GM03348 (cell line): ENCODE results near the gene GPC6.

Experiments
- DNase-seq: peaks from one replicate; pipeline ENCODE4 v3.0.0; 2012; ENCODE audit warnings: low spot score

GPC6 gene

GRCh38 chr13:94050686-94051085 lies 824.1 kb downstream of the GPC6 start:
- no peak for DNase-seq

GRCh38 chr13:94053986-94054593 lies 827.5 kb downstream of the GPC6 start:
- no peak for DNase-seq

GRCh38 chr13:94056362-94056990 lies 829.9 kb downstream of the GPC6 start:
- peak; percentile 18 for DNase-seq

- DNase-seq: no peak
These were observed 831.1 kb downstream of the GPC6 start for GRCh38 chr13:94057618-94058186.

GRCh38 chr13:94058821-94059360 lies 832.3 kb downstream of the GPC6 start:
- no peak for DNase-seq

- peak; percentile 54 for DNase-seq
These were observed 834.7 kb downstream of the GPC6 start for GRCh38 chr13:94061301-94061700.

GRCh38 chr13:94063096-94063495 lies 836.5 kb downstream of the GPC6 start:
- DNase-seq: peak; percentile 44

- no peak for DNase-seq
These were observed 837.2 kb downstream of the GPC6 start for GRCh38 chr13:94063848-94064247.

GRCh38 chr13:94065741-94066140 lies 839.1 kb downstream of the GPC6 start:
- peak; percentile 10 for DNase-seq

GRCh38 chr13:94073007-94073744 lies 846.6 kb downstream of the GPC6 start:
- DNase-seq: peak; percentile 73

- peak; percentile 53 for DNase-seq
These were observed 853.3 kb downstream of the GPC6 start for GRCh38 chr13:94079876-94080275.

- no peak for DNase-seq
These were observed 853.9 kb downstream of the GPC6 start for GRCh38 chr13:94080527-94080926.

GRCh38 chr13:94087100-94087499 lies 860.5 kb downstream of the GPC6 start:
- DNase-seq: no peak

GRCh38 chr13:94088742-94089141 lies 862.1 kb downstream of the GPC6 start:
- DNase-seq: no peak

GRCh38 chr13:94090773-94091480 lies 864.3 kb downstream of the GPC6 start:
- DNase-seq: no peak

GRCh38 chr13:94093652-94094315 lies 867.2 kb downstream of the GPC6 start:
- no peak for DNase-seq

GRCh38 chr13:94109715-94110374 lies 883.2 kb downstream of the GPC6 start:
- no peak for DNase-seq

GRCh38 chr13:94112227-94112626 lies 885.6 kb downstream of the GPC6 start:
- peak; percentile 83 for DNase-seq

GRCh38 chr13:94112731-94113130 lies 886.1 kb downstream of the GPC6 start:
- no peak for DNase-seq

GRCh38 chr13:94113245-94113644 lies 886.6 kb downstream of the GPC6 start:
- no peak for DNase-seq

- DNase-seq: no peak
These were observed 887.6 kb downstream of the GPC6 start for GRCh38 chr13:94114166-94114565.
